SKM-1 treated with dmso at 0.1 percent for 144 hours (cell line): ENCODE measurements around the gene KLHL13.

Source experiments
- DNase-seq: peaks from one replicate; lab custom pipeline; 2025; ENCODE audit not compliant: unreplicated experiment; lab: John Stamatoyannopoulos, UW

The KLHL13 gene

GRCh38 chrX:117892469-117892868 is 224.1 kb downstream of the KLHL13 start:
- DNase-seq: no peak

- no peak for DNase-seq
Observed at GRCh38 chrX:117871796-117872195, 244.8 kb downstream of the KLHL13 start.

GRCh38 chrX:117860517-117860916 is 256.1 kb downstream of the KLHL13 start:
- DNase-seq: no peak

GRCh38 chrX:117854806-117855205 is 261.8 kb downstream of the KLHL13 start:
- DNase-seq: no peak

GRCh38 chrX:117851025-117851424 is 265.6 kb downstream of the KLHL13 start:
- DNase-seq: no peak
